ENCODE data around the gene VAT1L. TPM values are rescaled to one million over a fixed set of nuclear protein-coding genes. Genes with fewer than 3 reads are reported as not detected.

VAT1L gene
- total RNA-seq, 4 donors from 2014 or later: 1.7 to 6.3 (median 2.9) TPM

- no peaks in the 10 kb centered on the region for H3K36me3 ChIP-seq
- no peak for DNase-seq (ENCODE audit: extremely low spot score)
- intact Hi-C loops (cut with DNase I): no loop called here
- peaks cover 0 to 12% (median 0%) of the 10 kb centered on the region in 4 donors for H3K27me3 ChIP-seq
- no peaks in the 10 kb centered on the region for H3K4me1 ChIP-seq
- 87% methylated on average over 3 of the region's 3 CpGs for WGBS
- H3K27ac ChIP-seq (replicated peaks in 1 of 4): no peak overlapping the region
- no peaks in the 10 kb centered on the region for H3K9me3 ChIP-seq
- no peak for TF ChIP-seq EP300 (IDR thresholded peaks at IDR 0.05)
- no peak for TF ChIP-seq POLR2AphosphoS5 (IDR thresholded peaks at IDR 0.05)
- TF ChIP-seq, protein P1, sequence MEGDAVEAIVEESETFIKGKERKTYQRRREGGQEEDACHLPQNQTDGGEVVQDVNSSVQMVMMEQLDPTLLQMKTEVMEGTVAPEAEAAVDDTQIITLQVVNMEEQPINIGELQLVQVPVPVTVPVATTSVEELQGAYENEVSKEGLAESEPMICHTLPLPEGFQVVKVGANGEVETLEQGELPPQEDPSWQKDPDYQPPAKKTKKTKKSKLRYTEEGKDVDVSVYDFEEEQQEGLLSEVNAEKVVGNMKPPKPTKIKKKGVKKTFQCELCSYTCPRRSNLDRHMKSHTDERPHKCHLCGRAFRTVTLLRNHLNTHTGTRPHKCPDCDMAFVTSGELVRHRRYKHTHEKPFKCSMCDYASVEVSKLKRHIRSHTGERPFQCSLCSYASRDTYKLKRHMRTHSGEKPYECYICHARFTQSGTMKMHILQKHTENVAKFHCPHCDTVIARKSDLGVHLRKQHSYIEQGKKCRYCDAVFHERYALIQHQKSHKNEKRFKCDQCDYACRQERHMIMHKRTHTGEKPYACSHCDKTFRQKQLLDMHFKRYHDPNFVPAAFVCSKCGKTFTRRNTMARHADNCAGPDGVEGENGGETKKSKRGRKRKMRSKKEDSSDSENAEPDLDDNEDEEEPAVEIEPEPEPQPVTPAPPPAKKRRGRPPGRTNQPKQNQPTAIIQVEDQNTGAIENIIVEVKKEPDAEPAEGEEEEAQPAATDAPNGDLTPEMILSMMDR (IDR thresholded peaks at IDR 0.05): no peak
- no peak for TF ChIP-seq POLR2A (IDR thresholded peaks at IDR 0.05; ENCODE audit: low read depth)
- H3K4me3 ChIP-seq: no peak overlapping the region
These were observed 38.7 kb downstream of the VAT1L start for GRCh38 chr16:77827032-77827431.

DNA sequence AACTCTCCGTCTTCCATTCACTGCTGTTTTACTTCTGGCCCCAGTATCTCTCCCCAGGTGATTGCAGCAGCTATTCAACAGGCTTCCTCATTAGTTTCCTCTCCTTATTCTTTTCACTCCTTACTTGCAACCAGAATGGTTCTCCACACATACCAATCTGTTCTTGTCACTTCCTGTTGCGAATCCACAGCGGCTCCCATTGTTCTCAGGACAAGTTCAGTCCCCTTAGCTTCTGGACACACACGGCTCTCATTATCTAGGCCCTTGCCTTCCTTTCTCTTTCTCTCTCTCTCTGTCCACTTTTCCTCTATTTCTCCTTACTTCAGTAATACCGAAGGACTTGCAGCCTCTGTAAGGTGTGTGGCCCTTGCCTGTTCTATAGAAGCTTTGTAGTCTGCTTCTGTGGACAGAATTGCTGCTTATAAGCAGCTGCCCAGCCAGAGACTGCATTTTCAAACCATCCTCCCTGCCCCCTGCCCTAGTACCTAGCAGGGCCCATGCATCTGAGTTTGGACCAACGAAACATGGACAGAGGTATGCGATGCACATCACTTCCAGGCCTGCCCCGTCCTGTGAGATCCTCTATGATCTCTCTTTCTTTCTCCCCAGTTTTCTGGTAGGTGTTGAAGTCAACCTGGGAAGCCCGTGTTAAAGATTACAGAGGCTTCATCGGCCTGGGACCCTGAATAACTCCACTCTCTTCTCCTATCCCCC lies 45.7 kb downstream of the VAT1L start:
- Histone ChIP-seq H3K27ac (replicated peaks in 1 of 4) (no peak overlapping the region), H3K27me3 (peaks cover 0 to 4% (median 0%) of the 10 kb centered on the region in 4 donors), H3K36me3 (no peaks in the 10 kb centered on the region), H3K4me1 (peaks cover 0 to 4% (median 0%) of the 10 kb centered on the region in 4 donors), H3K9me3 (no peaks in the 10 kb centered on the region), H3K4me3 (no peak overlapping the region)
- intact Hi-C loops (cut with DNase I): no loop called here
- DNase-seq (ENCODE audit: extremely low spot score): no peak
- WGBS: 85% methylated on average over 10 of the region's 10 CpGs
- TF ChIP-seq POLR2AphosphoS5 (IDR thresholded peaks at IDR 0.05): no peak

- TF ChIP-seq EP300 (IDR thresholded peaks at IDR 0.05) (no peak), POLR2AphosphoS5 (IDR thresholded peaks at IDR 0.05) (no peak), POLR2A (IDR thresholded peaks at IDR 0.05; ENCODE audit: low read depth) (no peak)
- TF ChIP-seq, protein P1 (IDR thresholded peaks at IDR 0.05): no peak
- 52% methylated on average over 6 of the region's 6 CpGs for WGBS
- no peak overlapping the region for H3K27ac ChIP-seq (replicated peaks in 1 of 4)
- H3K4me1 ChIP-seq: peaks cover 0 to 4% (median 0%) of the 10 kb centered on the region in 4 donors
- H3K9me3 ChIP-seq: no peaks in the 10 kb centered on the region
- no peak for DNase-seq (ENCODE audit: extremely low spot score)
- no peaks in the 10 kb centered on the region for H3K36me3 ChIP-seq
- H3K27me3 ChIP-seq: peaks cover 0 to 5% (median 0%) of the 10 kb centered on the region in 4 donors
- H3K4me3 ChIP-seq: no peak overlapping the region
- intact Hi-C loops (cut with DNase I): no loop called here
These were observed 46.5 kb downstream of the VAT1L start for GRCh38 chr16:77834635-77835540.

DNA sequence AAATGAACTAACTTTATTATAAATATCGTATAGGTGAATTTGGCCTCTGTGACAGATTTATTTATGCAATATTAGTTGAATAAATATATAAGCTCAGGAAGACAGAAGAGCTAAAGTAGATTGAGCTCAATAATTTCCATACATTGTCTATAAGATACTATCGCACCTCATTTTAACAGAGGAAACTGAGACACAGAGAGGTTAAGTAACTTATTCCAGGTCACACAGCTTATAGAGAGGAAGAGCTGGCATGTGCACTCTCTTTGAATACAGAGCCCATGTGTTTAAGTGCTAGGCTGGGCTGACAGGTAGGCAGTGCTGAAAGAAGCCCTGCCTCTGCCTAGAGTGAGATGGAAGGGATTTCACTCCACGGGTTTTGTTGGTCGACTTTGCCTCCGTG lies 48.4 kb downstream of the VAT1L start:
- Histone ChIP-seq H3K36me3 (no peaks in the 10 kb centered on the region), H3K27ac (replicated peaks in 1 of 4) (no peak overlapping the region), H3K4me3 (no peak overlapping the region), H3K27me3 (peaks cover 0 to 5% (median 0%) of the 10 kb centered on the region in 4 donors), H3K4me1 (peaks cover 0 to 4% (median 0%) of the 10 kb centered on the region in 4 donors), H3K9me3 (no peaks in the 10 kb centered on the region)
- WGBS: 82% methylated on average over 5 of the region's 5 CpGs
- intact Hi-C loops (cut with DNase I): no loop called here
- no peak for DNase-seq (ENCODE audit: extremely low spot score)
- TF ChIP-seq POLR2AphosphoS5 (IDR thresholded peaks at IDR 0.05): no peak
- TF ChIP-seq, protein P1 (IDR thresholded peaks at IDR 0.05): no peak
- TF ChIP-seq EP300 (IDR thresholded peaks at IDR 0.05): no peak
- no peak for TF ChIP-seq POLR2A (IDR thresholded peaks at IDR 0.05; ENCODE audit: low read depth)
